GM19238 (cell line): ENCODE data around the gene ABLIM1.

Source experiments
- DNase-seq: peaks from one replicate; pipeline ENCODE4 v3.0.0; 2011; ENCODE audit warnings: low spot score; ENCODE audit not compliant: insufficient read length

ABLIM1 gene

DNA sequence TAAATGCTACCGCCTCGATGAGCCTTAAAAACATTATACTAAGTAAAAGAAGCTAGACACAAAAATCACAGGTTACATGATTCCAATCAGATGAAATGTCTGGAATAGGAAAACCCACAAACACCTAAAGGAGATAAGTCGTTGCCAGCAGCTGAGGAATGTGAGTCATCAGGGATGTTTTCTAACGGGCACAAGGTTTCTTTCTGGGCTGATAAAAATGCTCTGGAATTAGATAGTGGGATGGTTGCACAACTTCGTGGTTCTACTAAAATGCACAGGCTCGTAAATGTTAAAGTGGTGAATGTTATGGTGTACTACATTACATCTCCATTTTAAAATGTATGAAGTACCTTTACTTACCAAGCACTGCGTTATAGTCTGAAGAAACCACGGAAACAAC lies 9.7 kb downstream of the ABLIM1 start:
- DNase-seq, result no peak

DNA sequence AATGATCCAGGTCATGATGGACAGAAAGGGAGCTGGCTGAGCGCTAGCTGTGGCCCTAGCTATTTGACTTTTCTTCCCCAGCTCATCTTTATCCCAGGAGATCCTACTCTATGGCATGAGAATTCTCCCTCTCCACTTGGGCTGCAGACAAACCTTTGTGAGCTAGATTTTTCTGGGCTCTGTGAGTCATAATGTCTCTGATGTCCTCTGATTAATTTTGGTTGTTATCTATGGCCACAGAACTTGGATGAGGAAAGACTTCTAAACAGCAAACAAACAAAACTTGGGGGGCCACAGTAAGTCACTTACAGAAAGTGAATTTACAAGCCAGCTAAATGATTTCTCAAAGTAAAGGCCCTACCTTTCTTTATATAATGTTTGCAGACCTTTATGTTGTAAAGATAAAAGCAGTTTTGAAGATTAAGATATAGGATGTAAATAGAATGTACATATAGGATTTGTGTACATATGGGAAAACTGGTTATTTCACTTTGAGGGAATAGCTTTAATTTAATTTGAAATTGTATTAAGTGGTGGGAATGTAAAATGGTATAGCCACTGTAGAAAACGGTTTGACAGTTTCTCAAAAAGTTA lies 10.4 kb downstream of the ABLIM1 start:
- DNase-seq, result no peak

DNA sequence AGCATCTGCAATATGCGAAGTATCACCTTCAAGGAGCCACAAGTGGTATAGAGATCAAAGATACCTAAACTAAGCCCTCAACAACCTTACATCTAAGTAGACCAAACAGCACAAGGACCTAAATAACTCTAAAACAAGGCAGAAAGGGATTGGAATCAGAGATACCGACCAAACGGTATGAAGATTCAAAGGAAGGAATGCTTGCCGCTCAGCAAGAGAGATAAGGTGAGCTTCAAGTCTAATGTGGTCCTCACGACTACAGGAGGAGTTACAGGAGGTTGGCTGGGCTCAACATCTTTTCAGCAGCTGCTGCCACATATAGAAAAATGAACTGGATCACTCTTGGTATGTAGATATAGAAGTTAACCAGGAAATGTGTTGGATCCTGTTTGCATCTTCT lies 11.6 kb downstream of the ABLIM1 start:
- DNase-seq, result no peak

DNA sequence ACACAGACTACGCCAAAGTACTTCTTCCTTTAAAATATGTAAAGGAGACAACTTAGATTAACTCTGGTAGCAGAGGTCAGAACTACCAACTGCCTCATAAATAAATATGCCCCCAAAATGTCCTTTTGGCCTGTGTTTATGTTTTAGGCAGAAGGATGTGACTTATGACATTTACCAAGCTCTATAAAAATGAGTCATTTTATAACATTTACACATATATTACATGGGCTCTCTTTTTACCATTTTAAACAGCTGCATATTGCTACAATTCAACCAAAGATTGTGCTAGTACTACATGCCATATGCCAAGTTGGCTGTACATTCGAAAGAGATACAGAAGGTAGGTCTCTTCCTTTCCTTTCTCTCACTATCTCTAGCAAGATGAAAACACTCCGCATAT lies 12.4 kb downstream of the ABLIM1 start:
- DNase-seq, result no peak

DNA sequence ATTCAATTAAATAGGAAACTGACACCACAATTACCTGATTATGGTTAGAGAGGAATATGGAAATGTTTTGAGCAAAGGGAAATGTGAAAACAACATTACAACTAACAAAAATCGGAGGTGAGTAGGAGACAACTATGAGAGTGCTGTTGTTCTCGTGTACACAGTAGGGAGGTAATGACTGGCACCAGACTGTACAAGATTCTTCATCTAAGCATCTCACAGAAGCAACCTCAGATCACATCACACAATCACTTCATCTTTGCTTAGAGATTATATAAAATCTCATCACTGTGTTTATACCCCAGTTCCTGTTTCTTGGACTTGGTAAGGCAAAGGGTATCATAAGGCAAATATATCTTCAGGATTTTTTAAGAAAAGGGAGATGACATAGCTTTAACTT lies 14.9 kb downstream of the ABLIM1 start:
- no peak for DNase-seq

DNA sequence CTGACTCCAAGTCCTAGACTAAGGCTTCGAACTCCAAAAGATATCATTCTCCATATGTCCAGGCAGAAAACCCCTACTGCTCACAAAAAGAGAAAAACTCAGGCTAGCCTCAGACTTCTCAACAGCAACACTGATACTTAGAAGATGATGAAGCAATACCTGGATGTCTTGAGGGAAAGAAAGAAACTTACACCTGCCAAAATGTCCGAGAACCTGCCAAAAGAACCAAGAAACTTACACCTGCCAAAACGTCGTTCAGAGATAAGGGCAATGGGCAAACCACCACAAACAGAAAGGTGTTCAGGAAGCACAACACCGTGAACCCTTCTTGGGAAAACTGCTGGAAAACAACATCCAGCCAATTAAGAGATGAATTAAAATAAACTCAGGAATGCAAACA lies 15.3 kb downstream of the ABLIM1 start:
- no peak for DNase-seq

DNA sequence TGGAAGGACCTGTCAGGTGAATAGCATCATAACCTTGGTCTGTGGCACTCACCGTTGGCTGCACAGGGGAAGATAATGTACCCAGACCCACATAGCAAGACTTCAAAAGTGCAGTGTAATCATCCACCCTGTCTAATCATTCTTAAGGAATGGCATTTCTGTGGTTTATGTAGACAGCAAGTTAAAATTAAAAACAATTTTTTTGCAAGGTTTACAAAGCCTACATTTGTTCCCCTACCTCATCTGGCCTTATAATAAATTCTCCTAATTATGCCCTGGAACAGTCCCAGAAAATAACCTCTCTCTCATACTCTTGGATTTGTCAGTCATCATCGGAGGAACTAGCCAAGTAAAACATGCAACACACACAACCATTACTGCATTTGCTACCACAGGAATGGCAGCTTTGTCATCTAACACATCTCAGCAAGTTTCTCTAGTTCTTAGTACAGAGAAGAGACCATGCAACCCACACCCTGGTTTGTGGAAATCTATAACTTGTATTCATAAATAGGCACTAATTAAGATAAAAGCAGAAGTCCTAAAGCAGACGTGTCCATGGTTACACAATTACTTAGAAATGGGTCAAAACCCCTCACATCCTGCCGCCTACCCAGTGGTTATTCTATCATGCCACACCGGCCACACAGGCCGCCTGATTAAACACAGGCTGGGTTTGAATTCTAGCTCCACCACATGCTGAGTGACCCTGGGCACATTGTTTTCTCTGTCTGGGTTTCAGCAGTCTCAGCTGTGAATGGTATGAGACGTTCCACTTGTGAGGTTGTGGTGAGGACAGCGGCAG lies 19.1 kb downstream of the ABLIM1 start:
- DNase-seq, result no peak

DNA sequence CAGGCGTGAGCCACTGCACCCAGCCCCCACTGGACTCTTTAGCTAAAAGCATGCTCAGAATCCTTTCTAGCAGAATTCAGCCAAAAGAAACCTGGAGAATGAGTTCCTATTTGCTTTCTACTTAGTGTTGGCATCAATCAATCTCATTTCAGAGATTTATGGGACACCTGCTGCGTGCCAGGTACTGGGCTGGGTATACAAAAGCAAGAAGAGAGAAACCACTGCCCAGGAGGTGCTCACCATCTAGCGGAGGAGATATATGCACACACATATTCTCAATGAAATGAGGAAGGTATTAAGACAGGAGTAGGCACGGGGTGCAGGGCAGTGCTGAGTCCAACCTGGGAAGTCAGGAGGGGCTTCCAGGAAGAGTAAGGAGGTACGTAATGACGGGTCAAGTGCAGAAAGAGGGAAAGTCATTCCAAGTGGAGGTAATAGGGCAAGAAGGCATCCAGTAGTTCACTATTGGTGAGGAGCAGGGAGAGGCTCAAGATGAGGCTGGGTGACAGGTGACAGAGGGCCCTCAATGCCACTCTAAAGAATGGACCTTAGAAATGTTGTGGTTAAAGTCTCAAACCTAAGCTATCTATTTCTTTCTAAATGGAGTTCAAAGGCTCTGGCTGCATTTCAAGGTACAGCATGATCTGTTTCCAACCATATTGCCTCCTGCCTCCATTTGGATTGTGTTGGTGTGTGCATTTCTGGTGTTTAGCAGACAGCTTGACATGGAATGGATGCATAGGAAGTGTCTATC lies 22.1 kb downstream of the ABLIM1 start:
- DNase-seq, result no peak

DNA sequence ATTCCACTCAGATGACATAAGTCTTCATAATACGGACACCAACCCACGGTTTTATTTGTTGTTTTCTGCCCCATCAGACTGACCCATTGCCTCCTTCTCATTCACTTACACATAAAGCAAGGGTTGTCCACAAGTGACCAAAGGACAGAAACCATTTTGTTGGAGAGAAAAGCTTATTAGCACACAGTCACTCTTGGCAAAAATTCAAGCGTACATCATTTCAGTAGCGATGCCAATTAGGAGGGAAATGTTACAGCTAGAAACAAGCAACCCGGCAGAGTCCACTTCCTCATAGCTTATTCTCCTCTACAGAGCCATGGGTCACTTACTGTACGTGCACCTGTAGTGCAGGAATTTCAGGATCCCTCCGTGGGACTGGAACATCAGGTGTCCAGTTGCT lies 23.0 kb downstream of the ABLIM1 start:
- DNase-seq, result no peak

DNA sequence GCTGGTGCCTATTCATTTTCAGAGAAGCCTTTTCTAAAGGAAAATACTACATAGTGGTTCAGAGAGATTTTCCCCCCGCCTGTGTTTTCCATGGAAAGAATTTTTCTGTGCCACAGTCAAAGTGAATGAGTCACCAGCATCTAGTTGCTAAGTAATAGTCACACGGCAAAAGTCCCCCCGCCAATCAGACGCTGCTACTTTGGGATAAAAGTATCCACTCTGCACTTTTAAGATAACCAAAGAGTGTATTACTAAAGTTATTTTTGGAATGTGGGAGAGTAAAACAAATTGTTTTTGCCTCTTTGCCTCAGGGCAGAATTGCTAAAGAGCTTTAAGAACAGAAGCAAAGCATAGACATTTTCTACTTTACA lies 23.5 kb downstream of the ABLIM1 start:
- DNase-seq, result no peak

DNA sequence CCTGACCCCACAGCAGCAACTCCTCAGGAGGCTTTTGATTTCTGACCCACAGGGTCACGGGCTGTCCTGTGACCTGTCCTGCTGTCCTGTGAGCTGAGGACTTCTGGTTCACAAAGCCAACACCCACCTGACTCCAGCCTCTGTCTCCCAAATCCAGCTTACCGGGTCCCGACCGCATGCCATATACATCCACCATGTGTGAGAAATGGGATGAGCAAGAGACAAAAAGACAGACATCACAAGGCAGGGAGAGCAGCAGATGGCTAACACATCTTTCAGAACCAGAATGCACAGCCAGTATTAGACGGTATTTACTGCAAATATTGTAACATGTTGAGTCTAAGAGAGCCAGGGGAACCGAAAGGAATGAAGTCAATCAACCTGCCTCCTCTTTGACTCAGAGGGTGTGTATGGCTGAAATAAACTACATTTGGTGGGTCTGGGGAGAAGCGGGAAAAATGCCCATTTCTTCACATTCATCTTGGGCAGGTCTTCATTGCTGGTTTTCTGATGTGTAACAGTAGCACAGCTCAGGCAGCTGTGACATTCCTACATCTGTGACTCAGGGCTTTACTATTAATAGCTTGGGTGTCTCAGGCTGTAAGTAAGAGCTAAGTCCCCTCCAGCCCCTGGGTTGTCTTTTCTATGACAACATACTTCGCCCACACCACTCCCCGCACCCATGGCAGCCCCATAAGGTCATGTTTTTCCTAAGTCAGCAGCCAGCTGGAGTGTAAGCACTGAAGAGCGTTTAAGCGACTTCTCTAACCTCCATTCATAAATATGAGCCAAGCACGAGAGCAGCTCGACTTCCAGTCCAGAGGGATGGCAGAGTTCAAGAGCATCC lies 25.0 kb downstream of the ABLIM1 start:
- DNase-seq, result no peak

DNA sequence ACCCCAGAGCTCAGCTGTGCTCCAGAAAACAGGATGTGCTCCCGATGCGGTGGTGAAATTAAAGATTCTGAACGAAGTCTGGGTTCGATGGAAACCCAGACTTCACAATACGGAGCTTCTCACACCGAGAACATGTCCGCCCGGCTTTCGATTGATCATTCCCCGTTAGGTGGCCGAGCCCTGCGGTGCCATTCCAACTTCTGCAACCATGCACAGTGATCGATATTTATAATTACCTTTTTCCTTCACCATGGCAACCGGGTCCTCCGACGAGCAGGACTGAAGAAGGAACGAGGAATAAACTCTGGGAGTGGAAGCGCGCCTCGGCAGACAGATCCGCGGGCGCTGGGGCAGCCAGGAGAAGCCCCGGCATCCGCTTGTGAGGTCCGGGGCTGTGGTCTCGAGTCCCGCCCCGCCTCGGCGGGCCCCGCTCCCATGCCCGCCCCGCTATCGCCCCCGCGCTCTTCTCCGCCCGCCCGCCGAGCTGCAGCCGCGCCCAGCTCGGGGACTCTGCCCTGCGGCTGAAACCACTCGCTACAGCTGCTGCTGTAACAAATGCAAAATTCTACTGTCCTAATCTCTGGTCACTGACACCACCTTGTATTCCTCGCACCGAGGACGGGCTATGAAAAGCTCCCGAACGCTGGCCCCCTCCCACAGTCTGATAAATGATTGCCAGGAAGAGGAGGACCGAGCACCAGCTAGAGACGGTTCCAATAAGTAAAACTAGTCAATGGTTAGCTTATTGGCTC lies 26.2 kb downstream of the ABLIM1 start:
- no peak for DNase-seq

DNA sequence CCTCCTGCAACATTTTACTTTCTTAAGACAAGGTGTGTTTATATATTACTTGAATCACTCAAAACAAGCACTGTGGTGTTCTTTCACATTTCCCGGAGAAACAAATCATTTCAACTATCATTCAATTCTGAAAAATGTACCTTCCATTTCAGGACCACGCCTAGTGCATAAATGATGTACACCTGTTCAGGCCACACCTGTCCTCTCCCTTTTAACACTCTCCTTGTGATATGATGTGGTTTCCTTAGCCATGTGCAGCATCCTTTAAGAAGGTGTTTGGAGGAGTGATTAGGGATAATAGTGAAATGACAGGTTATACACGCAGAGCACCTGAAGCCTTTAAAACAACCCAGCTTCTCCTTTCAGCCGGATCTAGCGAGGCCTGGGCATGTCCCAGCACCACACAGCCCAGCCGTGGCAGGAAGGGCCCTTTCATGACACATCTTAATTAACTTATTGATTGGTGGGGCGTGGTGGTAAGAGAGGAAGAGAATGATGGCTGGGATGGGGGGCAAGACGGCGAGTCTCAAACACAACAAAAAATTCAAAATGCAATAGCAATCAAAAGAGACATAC lies 26.9 kb downstream of the ABLIM1 start:
- DNase-seq, result no peak

DNA sequence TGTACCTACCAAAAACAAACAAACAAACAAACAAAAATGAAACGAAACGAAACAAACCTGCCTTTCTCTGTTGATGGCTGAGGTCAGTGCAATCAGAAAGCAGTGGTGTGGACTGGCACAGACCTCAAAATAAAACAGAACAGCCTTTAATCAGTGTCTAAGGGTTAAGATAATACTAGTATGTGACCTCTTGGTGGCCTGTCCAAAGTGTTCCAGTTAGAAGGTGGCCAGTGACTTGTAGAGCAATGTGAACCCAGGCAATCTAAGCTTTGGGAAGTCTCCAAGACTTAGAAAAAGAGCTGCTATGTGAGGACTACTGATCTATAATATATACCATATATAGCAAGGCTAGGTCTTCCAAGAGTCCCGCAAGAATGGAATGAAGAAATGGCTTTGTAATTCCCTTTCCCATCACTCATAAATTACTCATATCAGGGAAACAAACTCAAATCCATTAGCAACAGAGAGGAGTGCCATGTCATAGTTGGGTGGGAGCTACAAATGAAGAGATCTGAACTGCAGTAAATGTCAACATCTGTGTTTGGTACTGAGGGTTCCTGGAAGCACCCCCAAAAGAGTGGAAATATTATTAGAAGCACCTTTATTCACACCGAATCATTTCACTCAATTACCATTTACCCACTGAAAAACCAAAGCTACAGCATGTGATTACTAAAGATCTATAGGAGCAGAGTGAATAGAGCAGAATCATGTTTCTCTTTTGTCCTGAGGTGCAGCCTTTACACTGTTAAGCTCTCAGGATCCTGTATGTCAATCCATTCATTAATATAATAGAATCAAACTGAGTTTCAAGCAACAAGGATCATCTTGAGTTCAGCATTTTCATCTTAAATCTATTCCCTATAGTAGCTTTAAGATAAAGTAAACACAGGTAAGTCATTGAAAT lies 28.0 kb downstream of the ABLIM1 start:
- no peak for DNase-seq

DNA sequence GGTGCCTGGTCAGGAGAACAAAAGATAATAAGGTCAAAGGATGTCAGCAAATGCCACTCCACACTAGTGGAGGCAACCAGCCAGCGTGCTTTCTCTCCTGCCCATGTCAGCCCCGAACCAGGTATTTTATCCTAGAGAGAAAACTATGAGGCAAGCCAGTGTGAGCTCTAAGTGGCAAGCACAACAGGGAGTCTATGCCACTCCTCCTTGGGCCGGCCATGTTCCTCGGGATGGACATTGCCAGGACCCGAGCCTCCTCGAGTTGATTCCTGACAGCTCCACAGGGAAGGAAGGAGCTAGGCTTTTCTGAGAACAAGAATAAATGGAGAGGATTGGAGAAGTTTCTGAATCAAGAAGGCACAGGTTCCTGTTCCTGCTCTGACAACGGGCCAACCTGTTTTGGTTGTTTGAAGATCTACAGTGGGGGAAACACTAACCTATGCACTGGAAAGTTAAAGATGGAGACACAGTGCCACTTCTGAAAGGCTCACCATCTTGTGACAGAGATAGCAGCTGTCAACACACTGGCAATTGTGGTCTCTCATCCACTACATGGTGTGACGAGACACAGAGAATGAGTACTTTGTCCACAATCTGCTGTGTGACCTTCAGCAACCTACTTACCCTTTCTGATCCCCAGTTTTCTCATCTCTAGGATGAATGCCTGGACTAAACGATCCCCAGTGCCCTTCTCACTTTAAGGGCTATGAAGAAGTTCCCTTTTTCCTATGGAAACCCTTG lies 28.8 kb downstream of the ABLIM1 start:
- no peak for DNase-seq

DNA sequence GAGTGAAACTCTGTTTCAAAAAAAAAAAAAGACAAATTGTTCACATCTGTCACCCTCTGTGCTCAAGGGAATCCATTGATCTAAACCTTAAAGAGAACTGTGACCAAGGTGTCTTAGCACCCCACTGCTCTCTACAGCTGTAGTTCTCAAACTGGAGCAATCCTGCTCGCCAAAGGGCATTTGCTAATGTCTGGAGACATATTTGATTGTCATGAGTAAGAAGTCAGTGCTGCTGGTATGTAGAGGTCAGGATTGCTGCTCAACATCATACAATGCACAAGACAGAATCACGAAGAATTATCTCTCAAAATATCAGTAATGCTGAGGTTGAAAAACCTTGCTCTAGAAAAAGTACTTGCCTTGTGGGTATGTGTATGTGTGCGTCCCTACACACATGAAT lies 30.0 kb downstream of the ABLIM1 start:
- DNase-seq, result no peak

DNA sequence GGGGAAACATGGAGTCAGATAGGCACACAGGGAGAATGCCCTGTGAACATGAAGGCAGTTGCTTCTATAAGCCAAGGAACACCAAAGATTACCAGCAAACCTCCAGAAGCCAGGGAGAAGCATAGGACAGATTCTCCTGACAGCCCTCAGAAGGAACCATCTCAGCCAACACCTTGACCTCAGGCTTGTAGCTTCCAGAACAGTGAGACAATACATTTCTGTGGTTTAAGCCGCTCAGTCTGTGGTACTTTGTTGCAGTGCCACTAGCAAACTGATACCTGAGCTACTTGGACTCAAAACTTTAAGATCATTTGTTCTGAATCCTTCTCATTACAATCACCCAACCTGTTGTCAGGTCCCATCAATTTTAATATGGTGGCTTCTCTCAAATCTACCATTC lies 31.2 kb downstream of the ABLIM1 start:
- no peak for DNase-seq

DNA sequence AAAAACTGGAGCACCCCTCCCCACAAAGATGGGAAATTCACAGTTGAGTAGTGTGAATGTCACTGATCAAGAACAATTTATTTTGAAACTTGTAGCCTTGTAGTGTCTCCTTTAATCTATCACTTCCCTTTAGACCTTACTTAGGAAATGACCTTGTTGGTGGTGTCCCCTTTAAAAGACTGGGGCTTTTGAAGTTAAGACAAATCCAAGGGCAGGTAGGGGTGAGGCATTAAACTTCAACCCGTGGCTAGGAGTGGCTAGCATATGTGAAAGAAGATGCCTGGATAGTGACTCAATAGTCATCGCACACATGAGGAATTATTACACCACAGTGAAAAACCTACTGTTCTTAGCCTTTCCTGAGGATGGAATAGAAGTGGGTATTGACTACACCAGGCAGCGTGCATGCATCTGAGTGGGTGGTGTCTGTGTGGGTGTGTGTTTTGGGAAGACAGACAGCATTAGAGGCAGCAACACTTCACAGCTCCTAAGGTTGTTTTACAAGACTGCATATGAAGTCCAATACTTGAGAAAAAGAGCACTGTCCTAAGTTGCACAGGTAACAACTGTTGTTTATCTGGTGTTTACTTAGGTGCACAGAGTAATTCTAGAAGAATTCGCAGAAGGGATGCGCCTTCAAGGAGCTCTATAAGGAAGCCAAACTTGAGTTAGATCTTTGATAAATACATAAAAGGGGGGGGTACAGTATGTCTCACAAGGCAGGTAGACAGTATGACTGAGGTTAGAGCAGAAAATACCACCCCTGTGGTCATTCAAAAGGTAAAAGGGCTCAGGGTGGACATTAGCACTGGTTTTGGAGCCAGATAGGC lies 32.9 kb downstream of the ABLIM1 start:
- DNase-seq, result no peak
